ENCODE results near the gene NPEPL1.
A peak's percentile ranks its signal among the peaks of the same experiment; 100 is the strongest.

The NPEPL1 gene

DNA sequence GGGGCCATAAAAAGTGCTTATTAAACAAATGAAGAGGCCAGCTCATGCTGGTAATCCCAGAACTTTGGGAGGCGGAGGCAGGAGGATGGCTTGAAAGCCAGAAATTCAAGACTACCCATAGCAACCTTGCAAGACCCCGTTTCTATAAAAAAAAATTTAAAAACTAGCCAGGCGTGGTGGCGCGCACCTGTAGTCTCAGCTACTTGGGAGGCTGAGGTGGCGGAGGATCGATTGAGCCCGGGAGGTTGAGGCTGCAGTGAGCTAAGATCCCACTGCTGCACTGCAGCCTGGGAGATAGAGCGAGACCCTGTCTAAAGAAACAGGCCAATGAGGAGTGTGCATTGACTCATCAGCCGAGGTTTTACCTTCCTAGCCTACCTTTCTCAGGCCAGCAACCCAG lies 15.2 kb downstream of the NPEPL1 start:
- TF ChIP-seq, protein P1, sequence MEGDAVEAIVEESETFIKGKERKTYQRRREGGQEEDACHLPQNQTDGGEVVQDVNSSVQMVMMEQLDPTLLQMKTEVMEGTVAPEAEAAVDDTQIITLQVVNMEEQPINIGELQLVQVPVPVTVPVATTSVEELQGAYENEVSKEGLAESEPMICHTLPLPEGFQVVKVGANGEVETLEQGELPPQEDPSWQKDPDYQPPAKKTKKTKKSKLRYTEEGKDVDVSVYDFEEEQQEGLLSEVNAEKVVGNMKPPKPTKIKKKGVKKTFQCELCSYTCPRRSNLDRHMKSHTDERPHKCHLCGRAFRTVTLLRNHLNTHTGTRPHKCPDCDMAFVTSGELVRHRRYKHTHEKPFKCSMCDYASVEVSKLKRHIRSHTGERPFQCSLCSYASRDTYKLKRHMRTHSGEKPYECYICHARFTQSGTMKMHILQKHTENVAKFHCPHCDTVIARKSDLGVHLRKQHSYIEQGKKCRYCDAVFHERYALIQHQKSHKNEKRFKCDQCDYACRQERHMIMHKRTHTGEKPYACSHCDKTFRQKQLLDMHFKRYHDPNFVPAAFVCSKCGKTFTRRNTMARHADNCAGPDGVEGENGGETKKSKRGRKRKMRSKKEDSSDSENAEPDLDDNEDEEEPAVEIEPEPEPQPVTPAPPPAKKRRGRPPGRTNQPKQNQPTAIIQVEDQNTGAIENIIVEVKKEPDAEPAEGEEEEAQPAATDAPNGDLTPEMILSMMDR (IDR thresholded peaks at IDR 0.05; ENCODE audit: unreplicated experiment in 3 of 3) = no peak
- H3K27ac Mint-ChIP-seq = no peak overlapping the region

DNA sequence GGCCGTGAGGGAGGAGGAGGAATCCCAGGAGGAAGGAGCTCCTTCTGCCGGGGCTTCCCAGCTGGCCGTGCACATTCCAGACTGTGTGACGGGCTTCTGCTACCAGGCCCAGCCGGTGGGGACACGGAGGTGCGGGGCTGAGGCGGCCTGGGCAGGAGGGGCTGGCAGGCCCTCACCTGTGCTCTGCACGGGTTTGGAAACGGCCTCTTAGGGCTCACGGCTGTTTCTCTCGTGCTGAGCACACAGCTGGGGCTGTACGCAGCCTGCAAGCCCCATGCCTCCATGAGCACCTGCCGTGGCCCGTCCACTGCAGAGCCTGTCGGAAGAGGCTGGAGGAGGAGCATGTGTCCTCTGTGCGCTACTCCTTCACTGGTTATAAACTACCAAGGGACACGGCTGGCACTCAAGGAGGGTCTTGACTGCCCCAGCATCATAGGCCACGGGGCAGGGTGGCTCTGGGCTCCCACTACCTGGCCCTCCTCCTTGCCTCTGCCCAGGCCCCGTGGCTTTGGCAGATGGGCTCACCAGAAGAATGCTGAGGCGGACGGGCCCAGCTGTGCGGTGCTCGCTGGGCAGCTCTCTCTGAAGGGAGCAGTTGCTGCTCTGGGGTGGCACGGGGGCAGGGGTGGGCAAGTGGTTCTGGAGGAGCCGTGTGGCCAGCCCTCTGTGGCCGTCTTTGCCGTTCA lies 15.8 kb downstream of the NPEPL1 start:
- Mint-ChIP-seq H3K27me3 (ENCODE audit: low read depth) (no peaks in the 10 kb centered on the region), H3K4me1 (peaks cover 14% of the 10 kb centered on the region), H3K36me3 (ENCODE audit: low read depth) (peaks cover 39% of the 10 kb centered on the region), H3K27ac (peak overlapping the region in 1 of 3 experiments; percentile 51), H3K9me3 (peaks cover 10% of the 10 kb centered on the region), H3K4me3 (no peak overlapping the region)
- TF ChIP-seq, protein P1 (IDR thresholded peaks at IDR 0.05; ENCODE audit: unreplicated experiment in 3 of 3) = no peak

More for the DNA sequence above, 15.2 kb downstream of the NPEPL1 start:
- H3K4me1 Mint-ChIP-seq = peaks cover 14% of the 10 kb centered on the region
- H3K27me3 Mint-ChIP-seq (ENCODE audit: low read depth) = no peaks in the 10 kb centered on the region
- H3K4me3 Mint-ChIP-seq = no peak overlapping the region
- H3K9me3 Mint-ChIP-seq = peaks cover 15% of the 10 kb centered on the region
- H3K36me3 Mint-ChIP-seq (ENCODE audit: low read depth) = peaks cover 46% of the 10 kb centered on the region

DNA sequence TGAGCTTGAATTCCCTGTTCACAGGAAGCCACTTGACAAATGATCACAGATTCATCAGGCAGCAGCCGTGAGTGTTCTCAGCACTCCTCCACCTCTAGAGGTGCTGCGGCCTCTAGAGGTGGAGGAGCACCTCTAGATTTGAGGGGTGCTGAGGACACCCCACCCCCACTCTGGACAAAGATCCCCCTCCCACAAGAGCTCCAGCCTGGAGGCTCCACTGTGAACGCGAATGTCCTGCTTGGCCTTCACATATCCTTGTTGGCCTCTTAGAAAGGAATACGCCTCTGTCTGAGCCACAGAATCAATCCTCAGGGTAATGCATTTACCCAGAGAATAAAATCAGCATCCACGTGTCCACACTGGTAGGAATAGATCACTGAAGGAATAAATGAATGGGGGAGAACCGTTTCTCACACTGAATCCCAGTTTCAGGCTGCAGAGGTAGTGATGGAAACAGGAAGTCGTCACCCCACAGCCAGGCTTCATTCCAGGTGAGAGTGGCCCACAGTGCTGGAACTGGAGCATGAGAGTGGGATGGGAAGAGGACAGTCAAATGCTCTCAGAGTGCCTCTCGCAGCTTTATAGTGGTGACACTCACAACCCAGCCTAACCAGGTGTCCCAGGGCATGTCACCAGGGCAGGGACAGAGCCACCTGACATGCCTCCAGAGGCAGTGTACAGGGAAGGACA lies 16.6 kb downstream of the NPEPL1 start:
- no peaks in the 10 kb centered on the region for H3K27me3 Mint-ChIP-seq (ENCODE audit: low read depth)
- peaks cover 32% of the 10 kb centered on the region for H3K36me3 Mint-ChIP-seq (ENCODE audit: low read depth)
- TF ChIP-seq, protein P1 (IDR thresholded peaks at IDR 0.05; ENCODE audit: unreplicated experiment in 3 of 3) = no peak
- H3K27ac Mint-ChIP-seq = peak overlapping the region in 1 of 3 experiments; percentile 51
- peaks cover 9% of the 10 kb centered on the region for H3K9me3 Mint-ChIP-seq
- H3K4me3 Mint-ChIP-seq = no peak overlapping the region
- H3K4me1 Mint-ChIP-seq = peaks cover 14% of the 10 kb centered on the region

DNA sequence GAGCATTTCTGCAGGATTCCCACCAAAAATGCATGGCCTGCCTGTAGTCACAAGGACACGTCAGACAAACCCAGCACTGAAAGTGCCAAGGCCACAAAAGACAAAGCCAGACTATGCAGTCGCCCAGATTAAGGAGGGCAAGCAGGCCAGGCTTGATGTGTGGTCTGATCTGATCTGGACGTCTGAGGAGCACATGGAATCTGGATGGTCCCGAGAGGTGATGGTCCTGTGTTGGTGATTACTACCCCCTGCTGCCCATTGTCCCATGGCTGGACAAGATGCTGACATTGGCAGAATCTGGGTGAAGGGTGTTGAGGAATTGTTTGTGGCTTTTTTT lies 17.1 kb downstream of the NPEPL1 start:
- H3K27ac Mint-ChIP-seq = no peak overlapping the region
- no peaks in the 10 kb centered on the region for H3K27me3 Mint-ChIP-seq (ENCODE audit: low read depth)
- TF ChIP-seq, protein P1 (IDR thresholded peaks at IDR 0.05; ENCODE audit: unreplicated experiment in 3 of 3) = no peak
- no peak overlapping the region for H3K4me3 Mint-ChIP-seq
- H3K4me1 Mint-ChIP-seq = peaks cover 14% of the 10 kb centered on the region
- peaks cover 7% of the 10 kb centered on the region for H3K9me3 Mint-ChIP-seq
- peaks cover 27% of the 10 kb centered on the region for H3K36me3 Mint-ChIP-seq (ENCODE audit: low read depth)

DNA sequence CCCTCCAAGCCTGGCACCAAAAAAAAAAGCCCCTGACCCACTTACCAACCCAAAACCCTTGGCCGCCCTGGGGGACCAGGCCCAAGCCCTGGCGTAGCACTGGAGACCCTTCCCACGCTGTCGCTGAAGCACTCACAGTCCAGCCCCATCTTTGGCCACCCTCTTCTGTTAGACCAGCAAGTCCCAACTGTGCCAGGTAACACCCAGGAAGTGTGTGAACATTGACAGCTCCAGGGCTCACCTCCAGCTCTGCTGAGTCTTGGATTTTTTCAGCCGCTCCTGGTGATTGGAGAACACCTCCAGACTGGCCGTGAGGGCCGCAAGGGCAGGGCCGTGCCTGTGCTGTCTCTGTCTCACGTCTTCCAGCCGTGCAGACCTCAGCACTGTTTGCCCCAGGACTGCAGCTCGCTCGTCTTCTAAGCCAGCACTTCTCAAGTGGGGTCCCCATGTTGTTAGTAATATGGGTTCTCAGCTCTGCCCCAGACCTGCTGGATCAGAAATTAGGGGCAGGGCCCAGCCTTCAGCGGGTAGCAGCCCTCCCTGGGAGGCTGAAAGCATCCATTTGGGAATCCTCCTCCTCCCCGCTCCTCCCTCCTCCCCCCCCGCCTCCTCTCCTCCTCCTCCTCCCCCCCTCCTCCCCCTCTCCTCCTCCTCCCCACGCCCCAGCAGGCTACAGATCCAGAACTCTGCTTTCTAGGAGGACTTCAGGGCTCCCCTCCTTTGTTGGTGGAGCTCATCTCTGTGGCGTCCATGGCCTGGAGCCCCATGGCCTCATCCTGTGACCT lies 18.1 kb downstream of the NPEPL1 start:
- no peaks in the 10 kb centered on the region for H3K27me3 Mint-ChIP-seq (ENCODE audit: low read depth)
- peaks cover 17% of the 10 kb centered on the region for H3K36me3 Mint-ChIP-seq (ENCODE audit: low read depth)
- no peak overlapping the region for H3K4me3 Mint-ChIP-seq
- TF ChIP-seq, protein P1 (IDR thresholded peaks at IDR 0.05; ENCODE audit: unreplicated experiment in 3 of 3) = no peak
- H3K9me3 Mint-ChIP-seq = no peaks in the 10 kb centered on the region
- H3K27ac Mint-ChIP-seq = no peak overlapping the region
- H3K4me1 Mint-ChIP-seq = peaks cover 9% of the 10 kb centered on the region
